GM19463 (cell line): ENCODE data around the gene BAZ2B.

Experiments
- ATAC-seq: cut with Tn5 transposase; IDR thresholded peaks from one replicate; pipeline ENCODE4 v1.9.1; 2021; ENCODE audit warnings: mild to moderate bottlenecking, moderate library complexity; ENCODE audit not compliant: unreplicated experiment

Gene BAZ2B

GRCh38 chr2:159462961-159463360 is 153.4 kb downstream of the BAZ2B start:
- ATAC-seq: no peak

GRCh38 chr2:159462201-159462785 is 154.1 kb downstream of the BAZ2B start:
- no peak for ATAC-seq

- no peak for ATAC-seq
Observed at GRCh38 chr2:159461076-159461475, 155.3 kb downstream of the BAZ2B start.

- no peak for ATAC-seq
Observed at GRCh38 chr2:159460227-159460626, 156.1 kb downstream of the BAZ2B start.

- no peak for ATAC-seq
Observed at GRCh38 chr2:159459279-159459678, 157.1 kb downstream of the BAZ2B start.

GRCh38 chr2:159457589-159457988 is 158.8 kb downstream of the BAZ2B start:
- ATAC-seq: no peak

GRCh38 chr2:159456500-159457426 is 159.6 kb downstream of the BAZ2B start:
- peak; percentile 34 for ATAC-seq

- ATAC-seq: no peak
Observed at GRCh38 chr2:159455330-159455918, 160.9 kb downstream of the BAZ2B start.

- ATAC-seq: no peak
Observed at GRCh38 chr2:159454185-159454584, 162.2 kb downstream of the BAZ2B start.

- no peak for ATAC-seq
Observed at GRCh38 chr2:159450180-159450579, 166.2 kb downstream of the BAZ2B start.

- ATAC-seq: no peak
Observed at GRCh38 chr2:159449504-159450124, 166.7 kb downstream of the BAZ2B start.

GRCh38 chr2:159446817-159447216 is 169.5 kb downstream of the BAZ2B start:
- no peak for ATAC-seq

- no peak for ATAC-seq
Observed at GRCh38 chr2:159446201-159446600, 170.1 kb downstream of the BAZ2B start.

GRCh38 chr2:159445307-159445706 is 171.0 kb downstream of the BAZ2B start:
- ATAC-seq: peak; percentile 71

- no peak for ATAC-seq
Observed at GRCh38 chr2:159444754-159445153, 171.6 kb downstream of the BAZ2B start.

GRCh38 chr2:159442159-159442852 is 174.0 kb downstream of the BAZ2B start:
- no peak for ATAC-seq

- ATAC-seq: no peak
Observed at GRCh38 chr2:159441182-159441581, 175.2 kb downstream of the BAZ2B start.

GRCh38 chr2:159439421-159439820 is 176.9 kb downstream of the BAZ2B start:
- ATAC-seq: no peak

GRCh38 chr2:159438720-159439353 is 177.5 kb downstream of the BAZ2B start:
- no peak for ATAC-seq

GRCh38 chr2:159438284-159438683 is 178.1 kb downstream of the BAZ2B start:
- no peak for ATAC-seq
